ENCODE measurements around the gene DYNC1LI1.

DYNC1LI1 gene
- 61.9 reads per million, percentile 73 among the genes with 10 or more reads in this experiment for total RNA-seq

DNA sequence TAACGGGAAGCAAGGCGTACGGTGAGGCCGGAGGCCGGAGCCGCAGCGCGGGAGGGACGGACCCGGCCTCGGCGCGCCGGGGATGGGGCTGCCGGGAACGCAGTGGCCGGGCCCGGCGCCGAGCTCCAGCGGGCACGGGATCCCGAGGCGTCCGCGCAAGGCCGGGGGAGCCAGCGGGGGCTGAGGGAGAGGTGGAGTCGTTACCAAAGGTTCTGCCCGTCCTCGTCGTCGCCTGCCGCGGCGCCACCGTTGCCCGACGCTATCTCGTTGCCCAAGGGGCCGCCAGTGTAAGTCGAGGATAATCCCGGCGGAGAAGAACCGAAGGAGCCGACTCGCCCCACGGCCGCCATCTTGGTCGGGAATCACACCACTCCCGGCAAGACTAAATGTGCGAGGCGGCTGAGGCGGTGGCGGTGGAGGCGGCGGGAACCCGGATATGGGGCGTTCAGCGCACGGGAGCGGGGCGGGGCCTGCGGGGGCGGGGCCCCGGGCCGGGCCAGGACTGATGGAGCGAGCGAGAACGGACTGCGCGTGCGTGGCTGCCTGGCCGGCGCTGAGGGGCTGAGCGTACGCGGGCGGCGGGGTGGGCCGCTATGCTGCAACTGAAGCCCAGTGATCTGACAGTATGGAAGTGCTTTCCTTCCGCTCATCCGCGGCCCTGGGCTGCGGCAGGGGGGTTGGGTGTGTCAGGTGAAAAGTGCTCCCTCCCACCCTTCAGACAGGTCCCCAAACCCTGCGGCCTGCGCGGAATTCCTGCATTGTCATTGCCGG is at the start of gene DYNC1LI1:
TSS of gene DYNC1LI1 (minus strand) at position 438 of the 771 bp plus-strand sequence. CDS start at position 350, 88 bp downstream.
- peak; percentile 92 for DNase-seq

DNA sequence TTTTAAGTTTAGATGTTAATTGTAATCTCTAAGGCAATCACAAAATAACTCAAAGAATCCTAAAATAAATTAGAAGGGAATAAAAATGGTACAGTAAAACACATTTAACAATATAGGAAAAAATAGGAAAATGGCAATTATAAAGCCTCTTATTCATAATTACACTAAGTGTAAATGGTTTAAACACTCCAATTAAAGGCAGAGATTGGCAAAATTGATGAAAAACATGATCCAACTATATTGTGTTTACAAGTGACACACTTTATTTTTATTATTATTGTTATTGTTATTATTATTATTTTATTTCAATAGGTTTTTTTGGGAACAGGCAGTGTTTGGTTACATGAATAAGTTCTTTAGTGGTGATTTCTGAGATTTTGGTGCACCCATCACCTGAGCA is 48.7 kb upstream of the DYNC1LI1 start:
- DNase-seq = no peak

DNA sequence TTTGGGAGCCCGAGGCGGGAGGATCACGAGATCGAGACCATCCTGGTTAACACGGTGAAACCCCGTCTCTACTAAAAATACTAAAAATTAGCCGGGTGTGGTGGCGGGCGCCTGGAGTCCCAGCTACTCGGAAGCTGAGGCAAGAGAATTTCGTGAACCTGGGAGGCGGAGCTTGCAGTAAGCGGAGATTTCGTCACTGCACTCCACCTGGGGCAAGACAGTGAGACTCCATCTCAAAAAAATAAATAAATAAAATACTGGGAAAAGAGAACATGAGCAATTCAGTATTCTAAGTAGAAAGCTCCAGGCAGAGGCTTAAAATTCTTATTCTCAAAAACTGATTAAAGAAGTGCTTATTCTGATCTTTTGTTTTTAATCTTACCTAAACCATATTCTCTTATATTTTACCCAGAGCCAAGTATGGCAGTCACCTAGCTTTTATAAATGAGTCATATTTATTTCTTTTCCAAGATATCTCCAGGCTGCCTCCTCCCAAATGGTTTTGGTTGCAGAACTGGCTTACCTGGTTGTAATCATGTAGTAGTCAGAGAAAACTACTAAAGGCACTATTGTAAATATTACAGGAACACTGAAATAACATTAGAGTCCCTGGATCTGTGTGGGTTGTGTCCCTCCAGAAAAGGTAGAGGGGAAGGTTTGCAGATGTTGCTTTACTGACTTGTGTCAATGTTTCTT is 45.8 kb upstream of the DYNC1LI1 start:
- DNase-seq = no peak

DNA sequence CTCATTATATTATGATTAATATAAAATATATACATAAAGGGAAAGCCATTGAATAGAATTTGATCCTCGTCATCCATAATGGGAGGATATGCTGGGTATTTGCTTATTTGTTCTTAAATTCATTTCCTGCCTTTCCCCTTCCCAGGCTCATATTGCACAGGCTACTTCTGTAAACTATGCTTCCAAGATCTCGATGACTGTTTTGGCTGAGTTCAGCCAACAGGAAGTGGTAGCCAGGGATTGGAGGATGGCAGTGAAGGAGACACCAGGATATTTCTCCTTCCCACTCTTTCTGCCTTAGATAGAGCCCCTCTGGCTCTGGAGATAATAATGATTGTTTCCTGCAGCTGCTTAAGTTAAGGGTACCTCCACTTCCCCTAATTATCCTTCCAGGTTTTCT is 44.3 kb upstream of the DYNC1LI1 start:
- DNase-seq = no peak

DNA sequence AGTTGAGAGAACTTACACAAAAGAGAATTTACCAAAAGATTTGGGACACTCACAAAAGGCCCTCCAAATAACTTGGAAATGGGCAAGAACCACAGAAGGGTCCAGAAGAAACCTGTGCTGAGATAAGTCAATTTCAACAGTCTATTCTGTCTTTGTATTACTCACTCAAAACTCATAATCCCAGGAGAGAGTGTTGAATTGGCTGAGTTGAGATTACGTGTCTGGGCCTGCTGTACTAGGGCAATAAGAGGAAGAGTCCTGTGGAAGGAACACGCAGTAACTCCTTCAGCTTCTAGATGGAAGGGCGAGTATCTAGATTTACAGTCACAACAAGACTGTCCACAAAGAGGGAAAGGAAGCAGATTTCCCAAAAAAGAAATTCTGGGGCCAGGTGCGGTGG is 42.5 kb upstream of the DYNC1LI1 start:
- DNase-seq = no peak

DNA sequence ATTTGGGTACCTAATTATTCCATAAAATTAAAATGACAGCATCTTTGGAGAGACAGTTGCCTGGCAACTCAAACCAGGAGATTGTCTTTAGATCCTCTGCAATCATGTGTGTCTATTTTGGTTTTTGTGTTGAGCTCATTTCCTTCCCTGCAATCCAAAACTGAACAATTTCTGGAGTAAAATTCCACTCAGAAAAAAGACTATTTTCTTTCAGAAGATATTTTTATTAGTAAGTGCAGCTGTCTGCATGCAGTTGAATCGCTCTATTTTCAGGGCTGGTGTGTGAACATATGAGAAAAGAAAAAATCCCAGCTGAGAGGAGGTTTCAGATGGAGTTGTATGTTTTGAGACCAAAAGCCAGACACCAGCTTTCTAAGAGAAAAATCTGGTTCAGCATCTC is 41.9 kb upstream of the DYNC1LI1 start:
- DNase-seq = no peak

DNA sequence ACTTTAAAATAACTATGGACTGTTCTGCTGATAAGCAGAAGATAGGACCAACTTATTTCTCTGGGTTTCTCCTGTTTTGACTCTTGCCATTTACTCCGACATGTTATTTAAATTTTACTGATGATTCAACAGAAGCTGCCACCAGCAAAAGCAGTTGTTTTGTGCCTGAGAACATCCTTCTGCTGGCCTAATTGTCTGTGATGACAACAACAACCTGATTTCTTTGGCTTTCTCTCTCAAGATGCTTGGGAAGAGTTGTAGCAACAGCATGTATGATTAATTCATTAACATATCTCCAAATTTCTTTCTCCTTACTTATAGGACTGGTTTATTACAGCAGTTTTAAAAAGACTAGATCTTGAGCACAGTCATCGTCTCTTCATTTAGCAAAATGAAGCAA is 36.9 kb upstream of the DYNC1LI1 start:
- no peak for DNase-seq

DNA sequence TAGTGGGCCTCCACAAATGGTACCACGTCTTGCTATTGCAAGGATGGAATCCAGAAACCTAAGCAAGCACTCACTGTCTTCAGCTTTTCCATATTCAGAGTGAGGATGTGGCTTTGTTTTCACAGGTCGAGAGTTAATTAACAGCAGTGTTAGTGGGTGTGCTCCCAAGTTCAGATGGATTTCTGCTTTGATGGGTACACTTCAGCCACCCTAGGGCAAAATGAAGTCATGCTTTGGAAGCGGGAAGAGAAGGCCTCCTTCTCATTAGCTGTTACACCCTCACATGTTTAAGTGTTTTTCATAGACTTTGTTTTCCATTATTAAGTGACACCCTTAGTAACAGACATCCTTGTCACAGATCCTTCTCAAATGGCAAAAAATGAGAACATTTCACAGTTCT is 36.3 kb upstream of the DYNC1LI1 start:
- no peak for DNase-seq

DNA sequence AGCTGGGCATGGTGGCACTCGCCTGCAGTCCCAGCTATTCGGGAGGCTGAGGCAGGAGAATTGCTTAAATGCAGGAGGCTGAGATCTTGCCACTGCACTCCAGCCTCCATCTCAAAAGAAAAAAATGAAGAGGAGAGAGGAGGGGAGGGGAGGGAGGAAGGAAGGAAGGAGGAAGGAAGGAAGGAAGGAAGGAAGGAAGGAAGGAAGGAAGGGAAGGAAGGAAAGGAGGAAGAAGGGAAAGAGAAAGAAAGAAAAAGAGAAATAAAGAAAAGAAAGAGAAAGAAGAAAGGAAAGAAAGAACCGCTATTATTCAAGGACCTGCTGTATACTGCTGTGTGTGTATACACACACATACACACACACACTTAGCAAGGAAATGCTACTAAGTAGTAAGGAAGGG is 35.6 kb upstream of the DYNC1LI1 start:
- no peak for DNase-seq

DNA sequence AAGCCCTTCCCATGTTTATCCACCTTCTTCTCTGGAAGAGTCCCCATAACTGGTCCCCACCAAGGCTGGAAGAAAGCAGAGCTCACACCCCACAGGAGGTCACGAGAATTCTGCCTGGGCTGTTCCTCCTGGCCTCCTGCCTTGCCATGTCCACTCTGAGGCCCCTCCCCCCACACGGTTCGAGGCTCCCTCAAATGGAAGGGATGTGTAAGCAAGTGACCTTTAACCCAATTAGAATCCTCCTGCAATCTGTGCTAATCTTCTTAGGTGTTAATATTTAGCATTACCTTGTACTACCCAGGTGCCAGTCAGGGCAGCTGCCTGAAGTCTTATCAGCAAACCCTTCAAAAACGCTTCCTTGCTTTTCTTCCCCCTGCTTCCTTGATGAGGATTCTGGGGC is 32.4 kb upstream of the DYNC1LI1 start:
- DNase-seq = no peak

DNA sequence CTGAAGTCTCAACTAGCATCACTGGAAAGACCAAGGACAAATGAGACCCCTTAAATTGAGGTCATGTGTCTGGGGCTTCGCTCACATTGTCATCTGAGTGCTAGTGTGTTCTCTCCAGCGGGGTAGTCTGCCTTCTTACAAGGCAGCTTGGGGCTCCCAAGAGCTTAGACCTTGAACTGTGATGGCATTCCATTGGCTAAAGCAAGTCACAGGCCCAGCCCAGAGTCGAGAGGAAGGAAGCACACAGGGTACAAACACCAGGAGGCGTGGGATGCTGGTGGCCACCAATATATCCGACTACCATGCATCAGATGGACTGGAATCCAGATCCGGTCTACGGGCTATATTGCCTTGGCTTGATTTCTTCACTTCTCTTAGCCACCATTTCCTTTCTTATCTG is 31.5 kb upstream of the DYNC1LI1 start:
- DNase-seq = no peak

DNA sequence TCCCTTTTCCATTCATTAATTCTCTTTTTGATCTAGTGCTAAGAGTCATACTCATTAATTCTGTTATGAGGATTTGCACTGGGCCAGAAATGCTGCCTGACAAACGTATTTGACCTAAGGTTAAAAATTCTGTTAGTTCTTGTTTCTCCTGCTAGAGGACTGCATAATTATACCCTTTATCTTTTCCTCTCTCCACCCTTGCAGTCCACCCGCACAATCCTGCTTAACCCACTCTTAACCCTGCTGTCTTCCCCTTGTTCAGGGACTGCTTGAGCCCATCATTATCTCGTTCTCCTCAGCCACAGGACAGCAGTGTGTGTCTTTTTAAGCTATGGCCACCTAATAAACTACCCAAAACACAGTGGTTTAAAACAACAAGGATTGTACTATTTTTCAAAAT is 31.1 kb upstream of the DYNC1LI1 start:
- DNase-seq = no peak

DNA sequence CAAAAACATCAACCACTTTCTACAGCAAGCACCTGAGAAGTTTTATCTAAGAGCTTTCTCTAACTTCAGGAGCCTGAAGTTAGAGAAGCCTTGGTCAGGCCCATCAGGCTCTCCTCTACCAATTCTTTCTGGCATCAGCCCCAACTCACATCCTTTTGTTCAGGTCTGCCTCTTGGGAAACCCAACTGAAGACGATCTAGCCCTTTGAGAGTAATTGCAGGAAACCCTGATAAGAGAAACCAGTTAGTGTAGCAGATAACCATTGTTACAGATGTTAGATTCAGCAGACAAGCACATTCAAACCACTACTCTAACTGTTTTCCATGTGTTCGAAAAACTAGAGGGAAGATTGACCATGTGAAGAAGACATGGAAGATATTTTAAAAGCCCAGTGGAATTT is 27.0 kb upstream of the DYNC1LI1 start:
- DNase-seq = no peak

DNA sequence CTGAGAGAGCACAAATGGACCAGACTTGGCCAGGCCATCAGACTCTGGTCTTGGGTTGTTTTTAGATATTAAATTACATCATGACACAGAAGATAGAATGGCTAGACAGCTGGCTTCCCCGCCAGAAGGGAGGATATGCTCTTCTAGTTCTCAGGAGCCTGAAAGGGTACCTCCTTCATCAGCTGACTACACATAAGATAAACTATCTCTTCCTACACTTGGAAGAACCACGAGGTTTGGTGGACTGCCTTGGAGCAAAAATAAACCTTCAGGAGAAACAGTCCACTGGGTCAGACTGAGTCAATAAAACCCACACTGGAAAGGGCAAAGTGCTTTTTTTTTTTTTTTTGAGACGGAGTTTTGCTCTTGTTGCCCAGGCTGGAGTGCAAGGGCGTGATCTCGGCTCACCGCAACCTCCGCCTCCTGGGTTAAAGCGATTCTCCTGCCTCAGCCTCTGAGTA is 26.3 kb upstream of the DYNC1LI1 start:
- no peak for DNase-seq

DNA sequence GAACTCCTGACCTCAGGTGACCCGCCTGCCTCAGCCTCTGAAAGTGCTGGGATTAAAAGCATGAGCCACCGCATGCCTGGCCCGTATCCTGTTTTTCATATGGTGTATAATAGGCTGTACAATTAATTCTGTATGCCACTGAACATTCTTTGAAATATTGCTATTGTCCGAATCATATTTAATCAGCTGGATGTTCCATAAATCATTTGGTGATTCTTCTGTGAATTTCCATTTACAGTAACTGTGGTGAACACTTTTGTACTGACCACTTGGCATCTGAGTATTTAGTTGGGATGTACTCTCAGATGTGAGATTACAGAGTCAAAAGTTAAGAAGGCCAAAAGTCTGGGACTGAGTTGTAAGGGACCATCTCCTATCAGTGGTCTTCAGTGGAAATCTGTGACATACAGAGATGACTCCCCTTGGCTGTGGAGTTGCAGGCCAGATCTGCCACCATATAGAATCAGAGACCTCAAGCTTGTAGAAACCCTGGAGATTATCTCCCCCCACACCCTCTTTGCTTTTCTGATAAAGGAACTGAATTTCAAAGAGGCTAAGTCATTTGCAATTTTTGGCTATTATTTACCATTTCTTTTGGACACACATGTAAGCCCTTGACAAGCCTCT is 25.7 kb upstream of the DYNC1LI1 start:
- no peak for DNase-seq

DNA sequence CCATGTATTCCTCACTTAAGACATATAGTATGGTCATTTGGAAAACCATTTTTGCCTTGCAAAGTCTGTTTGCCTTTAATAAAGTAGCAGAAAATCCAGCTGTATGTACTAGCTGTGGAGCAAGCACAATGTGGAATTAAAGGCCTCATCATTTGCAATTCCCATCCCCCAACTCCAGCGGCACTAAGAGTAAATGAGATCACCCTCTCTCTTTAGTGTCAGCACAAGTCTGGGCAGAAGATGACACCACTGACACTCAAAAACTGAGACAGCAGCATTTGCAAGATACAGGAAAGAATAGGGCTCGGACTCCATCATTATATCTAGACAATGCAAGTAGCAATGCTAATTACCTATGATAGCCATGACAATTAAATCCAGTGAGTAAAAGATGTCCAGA is 24.7 kb upstream of the DYNC1LI1 start:
- DNase-seq = no peak

DNA sequence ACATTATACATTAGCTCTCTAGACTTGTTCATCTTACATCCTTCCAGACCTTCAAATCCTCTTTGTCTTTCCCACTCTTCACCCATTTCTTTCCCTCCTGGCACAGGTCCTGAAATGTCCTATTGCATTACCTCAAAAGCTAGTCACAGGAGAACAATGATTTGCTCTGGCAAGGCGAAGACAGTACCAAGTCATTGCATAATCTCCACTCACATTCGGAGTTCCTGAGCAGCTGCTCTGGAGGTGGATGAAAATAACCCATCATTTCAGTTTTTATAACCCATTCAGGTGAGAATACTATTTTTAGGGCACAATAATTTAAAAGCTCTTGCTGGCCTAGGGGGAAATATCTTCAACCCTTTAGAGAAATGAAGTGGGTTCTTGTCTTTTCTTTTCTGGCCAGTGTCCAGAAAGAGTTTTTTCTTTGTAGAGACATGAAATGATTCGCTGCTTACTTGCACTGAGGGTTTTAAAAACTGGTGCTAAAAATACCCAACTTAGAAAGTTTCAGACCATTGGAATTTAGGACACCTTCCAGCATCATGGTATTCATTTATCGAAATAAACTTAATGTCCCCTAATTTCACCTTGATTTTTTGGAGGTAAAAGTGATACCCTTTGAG is 23.4 kb upstream of the DYNC1LI1 start:
- no peak for DNase-seq

DNA sequence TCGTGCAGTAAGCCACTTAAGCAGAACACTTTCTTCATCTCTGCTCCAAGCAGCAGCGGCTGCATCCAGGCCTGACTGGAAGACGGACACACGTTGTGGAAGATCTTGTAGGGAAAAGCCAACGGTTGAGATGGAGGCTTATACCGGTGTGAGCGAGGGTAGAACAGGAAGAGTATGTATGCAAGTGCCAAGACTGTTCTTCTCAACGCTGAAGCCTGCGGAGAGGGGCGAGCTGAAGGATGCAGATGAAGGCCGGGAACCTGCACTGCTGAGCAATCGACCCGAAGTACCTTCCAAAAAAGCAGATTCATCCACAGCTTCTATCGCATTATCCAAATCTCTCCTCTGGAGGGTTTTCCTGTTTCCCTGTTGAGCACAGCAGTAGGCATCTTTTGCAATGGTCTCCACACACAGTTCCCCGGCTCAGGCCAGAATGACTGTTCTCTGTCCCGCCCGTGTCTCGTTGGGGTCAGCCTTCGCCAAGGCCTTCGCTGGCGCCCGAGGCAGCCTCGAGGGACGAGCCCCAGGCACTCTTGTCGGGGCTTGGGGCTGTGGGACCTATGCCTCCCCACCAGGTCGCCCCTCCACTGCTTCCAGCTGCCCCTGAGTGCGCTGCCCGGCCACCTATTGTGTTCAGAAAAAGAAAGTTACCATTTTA is 22.2 kb upstream of the DYNC1LI1 start:
- no peak for DNase-seq

DNA sequence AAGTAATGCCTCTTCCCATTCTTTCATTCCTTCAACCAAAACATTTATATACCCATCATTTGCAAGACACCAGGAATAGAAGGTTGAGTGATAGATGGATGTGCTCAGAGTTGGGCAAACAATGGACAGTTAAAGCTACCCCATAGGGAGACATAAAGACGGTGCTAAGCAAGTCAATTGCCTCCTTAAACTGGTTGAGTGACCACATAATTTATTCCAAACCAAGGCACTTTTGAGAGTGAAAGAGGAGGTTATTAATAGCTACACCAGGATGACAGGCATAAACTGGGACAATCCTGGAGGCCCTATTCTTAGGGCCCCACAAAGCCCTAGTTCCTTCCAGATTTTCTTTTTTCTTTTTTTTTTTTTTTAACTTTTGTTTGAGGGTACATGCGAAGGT is 21.4 kb upstream of the DYNC1LI1 start:
- no peak for DNase-seq

DNA sequence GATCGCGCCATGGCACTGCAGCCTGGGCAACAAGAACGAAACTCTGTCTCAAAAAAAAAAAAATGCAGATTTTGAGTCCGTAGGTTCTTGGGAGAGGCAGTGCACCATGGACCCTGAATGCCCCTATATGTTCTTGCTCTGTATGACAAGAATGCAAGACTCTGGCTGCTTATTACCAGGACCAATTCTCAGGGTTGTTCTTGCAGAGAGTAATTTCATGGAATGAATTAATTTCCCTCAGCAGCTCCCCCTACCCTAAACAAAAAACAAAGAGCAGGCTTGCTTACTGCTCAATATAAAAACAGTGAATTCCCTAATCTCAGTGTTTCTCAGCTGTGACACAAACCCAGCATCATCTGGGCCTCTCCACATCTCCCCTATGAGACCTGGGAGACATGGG is 20.5 kb upstream of the DYNC1LI1 start:
- no peak for DNase-seq

DNA sequence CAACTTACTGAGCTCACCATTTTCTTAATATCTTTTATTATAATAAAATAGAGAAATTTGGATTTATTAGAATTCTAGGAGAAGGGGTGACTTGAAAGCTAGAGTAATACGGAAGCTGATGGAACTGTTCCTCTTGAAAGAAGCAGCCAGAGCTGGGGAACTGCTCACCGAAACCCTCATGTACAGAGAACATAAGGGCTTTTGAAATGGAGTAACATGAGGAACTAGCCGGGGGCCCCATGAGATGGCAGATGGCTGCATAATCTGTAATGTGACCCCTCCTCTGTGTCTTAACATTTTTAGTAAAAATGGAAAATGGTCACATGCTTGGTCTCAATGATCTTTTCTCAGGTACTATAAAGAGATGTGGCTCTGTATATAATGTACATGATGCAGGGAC is 15.7 kb upstream of the DYNC1LI1 start:
- DNase-seq = no peak

DNA sequence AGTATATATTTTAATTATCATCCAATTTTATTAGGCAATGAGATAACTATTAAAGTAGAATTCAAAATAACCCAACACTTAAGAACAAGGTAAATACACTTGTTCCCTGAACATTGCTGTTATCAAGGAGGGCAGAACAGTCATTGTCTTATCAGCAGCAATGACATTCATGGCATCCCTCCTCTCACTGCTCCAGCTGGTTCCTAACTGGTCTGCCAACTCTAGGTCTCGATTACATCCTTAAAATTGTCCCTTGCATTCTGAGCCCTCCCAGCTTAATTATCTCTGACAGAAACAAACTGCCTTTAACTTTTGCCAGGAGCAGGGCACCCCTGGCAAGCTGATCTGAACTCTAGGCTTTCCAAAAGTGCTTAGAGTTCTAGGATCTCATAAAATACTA is 14.0 kb upstream of the DYNC1LI1 start:
- DNase-seq = no peak

DNA sequence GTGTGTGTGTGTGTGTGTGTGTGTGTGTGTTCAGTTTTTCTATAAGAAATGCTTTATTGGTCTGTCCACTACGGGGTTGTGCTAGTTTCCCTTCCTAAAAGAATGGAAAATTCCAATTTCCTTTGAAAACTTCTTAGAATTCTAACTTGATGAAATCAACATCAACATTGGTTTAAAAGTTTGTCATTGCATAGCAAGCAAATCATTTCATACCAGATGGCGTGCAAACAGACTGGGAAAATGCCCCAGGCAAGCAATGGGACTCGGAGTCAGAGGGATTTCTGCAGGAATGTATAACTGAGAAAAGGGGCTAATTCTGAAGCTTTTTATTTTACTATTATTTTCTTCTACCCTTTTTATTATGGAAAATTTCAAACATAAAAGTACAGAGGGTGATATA is 13.1 kb upstream of the DYNC1LI1 start:
- no peak for DNase-seq
